H1 (cell line): ENCODE measurements around the gene VENTX. TPM values are rescaled to one million over a fixed set of nuclear protein-coding genes. Genes with fewer than 3 reads are reported as not detected.

Experiments used
- ATF2 ChIP-seq: IDR thresholded peaks from 2 replicates; pipeline ENCODE4 v1.6.1; 2012; ENCODE audit warnings: low read length, inconsistent platforms
- CREB1 ChIP-seq: IDR thresholded peaks from 2 replicates; pipeline ENCODE4 v1.6.1; 2012; ENCODE audit warnings: inconsistent platforms
- HDAC6 ChIP-seq: IDR thresholded peaks from one replicate; pipeline ENCODE4 v1.7.1; 2012; ENCODE audit warnings: low read depth, mild to moderate bottlenecking, inconsistent platforms, low read length, moderate library complexity
- RFX5 ChIP-seq: IDR thresholded peaks from 2 replicates; pipeline ENCODE4 v1.6.1; 2011; ENCODE audit warnings: low read depth, low read length, improper control_type of control experiment, borderline replicate concordance
- polyA plus RNA-seq, 7 experiments: library from polyadenylated mRNA; depleted of rRNA in 3 of 7; stranded (reverse) in 5 of 7; unstranded in 2 of 7; fragments of >200 nt in 5 of 7; fragments of 200-250 nt in 2 of 7; gene quantifications; 1 replicate in 5 of 7; 2 replicates in 1 of 7; 4 replicates in 1 of 7; pipeline versions ENCODE4 v1.2.1 to v1.2.3, GENCODE V29; 2011 to 2013; ENCODE audit warnings: missing spikeins in 2 of 7, mixed read lengths in 2 of 7
- total RNA-seq: library from RNA; stranded (reverse); fragmentation: NEBNext Ultra II Directional; extraction: Animal tissue kit (Norgen Biotek cat#: 25700); gene quantifications from 2 replicates; pipeline ENCODE4 v1.2.1, GENCODE V29; 2021

Gene VENTX
- total and polyA plus RNA-seq, 2 of the 8 experiments (the other 6 are each of a cell fraction or from before 2014, with no cell fraction given): 5.6 TPM

- TF ChIP-seq RFX5: no peak
- no peak for TF ChIP-seq ATF2
- no peak for TF ChIP-seq CREB1
- no peak for TF ChIP-seq HDAC6
These were observed 780 bp downstream of the VENTX start (continued) for GRCh38 chr10:133238466-133238804.
